RWPE1 (cell line): ENCODE measurements around the gene IMMP2L.
A peak's percentile ranks its signal among the peaks of the same experiment; 100 is the strongest.

Experiments
- CTCF ChIA-PET: fragments of 350-600 bp; sonication (Branson Sonifier 250); formaldehyde crosslinking; extraction: SDS; loops from one replicate; lab custom pipeline; 2021; lab: Yijun Ruan, JAX
- POLR2A ChIA-PET: fragments of 400-600 bp; formaldehyde crosslinking; extraction: SDS; loops from one replicate; lab custom pipeline; 2020; ENCODE audit warnings: antibody characterized with exemption; ENCODE audit not compliant: low non-redundant PET; lab: Yijun Ruan, JAX
- DNase-seq: peaks from one replicate; pipeline ENCODE4 v3.0.0; 2012; ENCODE audit warnings: low spot score
- H3K27ac ChIP-seq: fragments of 450-650 bp; 2 replicates; pipeline ENCODE4 v1.5.1; 2017
- TF ChIP-seq, protein P1 (sequence below): fragments of 450-650 bp; conservative IDR thresholded peaks from 2 replicates; pipeline ENCODE4 v1.5.1; 2017; ENCODE audit warnings: low read depth, mild to moderate bottlenecking

Gene IMMP2L

DNA sequence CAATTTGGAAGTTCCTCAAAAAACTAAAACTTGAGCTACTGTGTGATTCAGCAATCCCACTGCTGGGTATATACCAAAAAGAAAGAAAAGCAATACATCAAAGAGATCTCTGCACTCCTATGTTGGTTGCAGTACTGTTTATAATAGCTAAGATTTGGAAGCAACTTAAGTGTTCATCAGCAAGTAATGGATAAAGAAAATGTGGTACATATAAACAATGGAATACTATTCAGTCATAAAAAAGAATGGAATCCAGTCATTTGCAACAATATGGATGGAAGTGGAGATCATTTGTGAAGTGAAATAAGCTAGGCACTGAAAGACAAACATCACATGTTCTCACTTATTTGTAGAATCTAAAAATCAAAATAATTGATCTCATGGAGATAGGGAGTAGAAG is 16.5 kb upstream of the IMMP2L start:
- H3K27ac ChIP-seq = no peak overlapping the region
- TF ChIP-seq, protein P1, sequence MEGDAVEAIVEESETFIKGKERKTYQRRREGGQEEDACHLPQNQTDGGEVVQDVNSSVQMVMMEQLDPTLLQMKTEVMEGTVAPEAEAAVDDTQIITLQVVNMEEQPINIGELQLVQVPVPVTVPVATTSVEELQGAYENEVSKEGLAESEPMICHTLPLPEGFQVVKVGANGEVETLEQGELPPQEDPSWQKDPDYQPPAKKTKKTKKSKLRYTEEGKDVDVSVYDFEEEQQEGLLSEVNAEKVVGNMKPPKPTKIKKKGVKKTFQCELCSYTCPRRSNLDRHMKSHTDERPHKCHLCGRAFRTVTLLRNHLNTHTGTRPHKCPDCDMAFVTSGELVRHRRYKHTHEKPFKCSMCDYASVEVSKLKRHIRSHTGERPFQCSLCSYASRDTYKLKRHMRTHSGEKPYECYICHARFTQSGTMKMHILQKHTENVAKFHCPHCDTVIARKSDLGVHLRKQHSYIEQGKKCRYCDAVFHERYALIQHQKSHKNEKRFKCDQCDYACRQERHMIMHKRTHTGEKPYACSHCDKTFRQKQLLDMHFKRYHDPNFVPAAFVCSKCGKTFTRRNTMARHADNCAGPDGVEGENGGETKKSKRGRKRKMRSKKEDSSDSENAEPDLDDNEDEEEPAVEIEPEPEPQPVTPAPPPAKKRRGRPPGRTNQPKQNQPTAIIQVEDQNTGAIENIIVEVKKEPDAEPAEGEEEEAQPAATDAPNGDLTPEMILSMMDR = no peak
- ChIA-PET CTCF (no interaction called here), POLR2A (no interaction called here)
- DNase-seq = no peak

DNA sequence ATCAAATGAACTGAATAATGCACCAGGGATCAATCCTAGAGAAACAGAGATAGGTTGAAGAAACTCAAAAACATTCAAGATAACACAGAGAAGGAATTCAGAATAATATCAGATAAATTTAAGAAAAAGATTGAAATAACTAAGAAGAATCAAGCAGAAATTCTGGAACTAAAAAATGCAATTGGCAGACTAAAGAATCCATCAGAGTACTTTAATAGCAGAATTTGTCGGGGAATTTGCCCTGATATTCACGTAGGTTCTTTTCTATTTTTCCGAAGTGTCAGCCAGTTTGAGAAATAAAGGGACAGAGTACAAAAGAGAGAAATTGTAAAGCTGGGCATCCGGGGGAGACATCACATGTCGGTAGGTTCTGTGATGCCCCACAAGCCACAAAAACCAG is 9.4 kb upstream of the IMMP2L start:
- H3K27ac ChIP-seq = no peak overlapping the region
- TF ChIP-seq, protein P1 = no peak
- ChIA-PET POLR2A (no interaction called here), CTCF (no interaction called here)
- no peak for DNase-seq

DNA sequence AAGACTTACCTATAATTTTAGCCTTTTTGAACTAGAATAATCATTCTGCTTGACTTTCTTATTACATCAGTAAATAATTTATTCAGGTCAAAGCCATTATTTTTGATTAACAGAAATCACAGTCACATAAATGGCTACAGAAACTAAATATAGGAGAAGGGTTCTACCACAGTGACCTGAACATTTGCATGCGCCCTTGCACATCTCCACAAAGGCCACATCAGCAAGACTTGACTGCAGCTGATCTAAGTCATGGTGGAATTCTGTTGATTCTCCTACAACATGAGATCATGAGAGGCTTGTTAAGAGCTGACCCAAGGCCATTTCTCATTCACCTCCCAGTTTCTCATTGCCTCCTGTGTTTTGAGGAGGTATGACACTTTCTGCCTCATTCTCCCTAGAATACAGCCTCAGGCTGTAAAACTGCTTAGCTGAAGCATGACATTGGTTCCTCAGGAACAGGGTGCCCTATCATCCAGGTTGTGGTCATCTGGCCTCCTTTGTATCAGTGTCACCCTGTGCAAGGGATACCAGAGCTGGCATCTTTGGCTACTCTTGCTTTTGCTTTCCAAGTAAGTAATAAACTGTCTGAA is 6.7 kb upstream of the IMMP2L start:
- CTCF ChIA-PET = no interaction called here
- POLR2A ChIA-PET = no interaction called here
- DNase-seq = no peak

DNA sequence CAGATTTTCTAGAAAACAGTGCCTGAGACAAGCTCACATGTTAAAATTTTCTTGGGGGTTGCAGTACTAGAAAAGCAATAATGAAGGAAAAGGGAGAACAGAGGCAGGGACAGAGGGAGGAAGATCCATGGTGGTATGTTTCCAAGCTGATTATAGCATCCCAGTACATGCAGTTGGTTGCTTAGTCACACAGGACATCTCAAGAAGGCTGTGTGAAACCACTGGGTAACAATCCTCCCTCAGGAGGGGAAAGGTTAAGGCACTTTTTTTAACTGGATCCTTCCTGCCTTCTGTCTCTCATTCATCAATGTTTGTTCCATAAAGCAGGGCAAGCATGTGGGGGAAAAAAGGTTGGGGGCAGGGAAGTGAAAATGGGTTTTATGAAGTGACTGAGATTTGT is 6.1 kb upstream of the IMMP2L start:
- ChIA-PET POLR2A (no interaction called here), CTCF (no interaction called here)
- DNase-seq = no peak
- no peak overlapping the region for H3K27ac ChIP-seq
- TF ChIP-seq, protein P1 = no peak

More for the DNA sequence above, 6.7 kb upstream of the IMMP2L start:
- TF ChIP-seq, protein P1 = no peak
- no peak overlapping the region for H3K27ac ChIP-seq

DNA sequence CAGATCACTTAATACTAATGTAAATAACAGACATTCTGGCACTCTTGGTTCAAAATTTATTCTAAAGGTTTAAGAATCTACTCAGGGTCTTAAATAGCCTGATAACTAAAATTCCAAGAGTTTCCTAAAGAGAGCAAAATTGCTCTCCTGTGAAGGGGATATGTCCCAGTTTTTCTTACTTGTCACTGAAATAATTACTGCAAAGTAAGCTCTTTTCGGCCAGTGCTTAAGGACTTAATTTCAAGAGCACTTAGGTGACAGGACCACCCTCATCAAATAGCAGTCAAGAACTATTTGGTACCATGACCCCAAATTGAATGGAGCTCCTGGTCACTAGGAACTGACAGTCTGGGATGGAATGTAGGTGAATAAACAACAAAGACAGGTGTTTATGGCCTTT is 1.8 kb upstream of the IMMP2L start:
- CTCF ChIA-PET = interaction anchor here (0.6 kb wide), 2 partner anchors 31 to 344 kb away, joined by 3 to 4 read pairs; no protein-coding TSS in a partner anchor
- POLR2A ChIA-PET = no interaction called here
- H3K27ac ChIP-seq = no peak overlapping the region
- no peak for DNase-seq
- TF ChIP-seq, protein P1 = no peak

DNA sequence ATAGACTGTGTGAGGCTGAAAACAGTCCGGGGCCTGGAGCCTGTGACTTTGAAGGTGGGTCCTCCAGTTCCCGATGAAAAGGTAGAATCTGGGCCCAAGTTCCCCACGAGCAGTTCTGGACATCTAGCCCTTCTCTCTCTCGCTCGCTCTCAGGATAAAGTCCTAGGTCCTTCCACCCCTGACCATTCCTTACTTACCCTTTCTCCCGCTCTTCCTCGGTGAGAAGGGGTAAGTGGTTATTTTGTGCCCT is 713 bp downstream of the IMMP2L start:
- H3K27ac ChIP-seq = peak overlapping the region; percentile 63

More for the DNA sequence above, 713 bp downstream of the IMMP2L start:
- DNase-seq = no peak
- POLR2A ChIA-PET = no interaction called here
- CTCF ChIA-PET = no interaction called here
- TF ChIP-seq, protein P1 = no peak
